Uterus (tissue), 2 donors: ENCODE results near the gene ZNF600.
"Not testable (repeated sequence)": the region's sequence is repeated elsewhere in the genome, so short reads cannot be mapped to it uniquely, and the experiment has no call there.

ENCODE experiments used
- POLR2A ChIP-seq, 2 donors: fragments of 450-650 bp; IDR thresholded peaks; one replicate each; pipeline ENCODE4 v1.6.1; 2016; ENCODE audit warnings: antibody characterized with exemption in 2 of 2, mild to moderate bottlenecking in 1 of 2, moderate library complexity in 1 of 2
- TF ChIP-seq, protein P1 (sequence below), 4 experiments: fragments of 200-600 bp in 2 of 4; fragments of 450-650 bp in 2 of 4; sonication (generic) in 2 of 4; IDR thresholded peaks; one replicate each; pipeline ENCODE4 v1.5.1; 2016 to 2019; ENCODE audit warnings: antibody characterized with exemption in 4 of 4, mild to moderate bottlenecking in 2 of 4, moderate library complexity in 1 of 4

DNA sequence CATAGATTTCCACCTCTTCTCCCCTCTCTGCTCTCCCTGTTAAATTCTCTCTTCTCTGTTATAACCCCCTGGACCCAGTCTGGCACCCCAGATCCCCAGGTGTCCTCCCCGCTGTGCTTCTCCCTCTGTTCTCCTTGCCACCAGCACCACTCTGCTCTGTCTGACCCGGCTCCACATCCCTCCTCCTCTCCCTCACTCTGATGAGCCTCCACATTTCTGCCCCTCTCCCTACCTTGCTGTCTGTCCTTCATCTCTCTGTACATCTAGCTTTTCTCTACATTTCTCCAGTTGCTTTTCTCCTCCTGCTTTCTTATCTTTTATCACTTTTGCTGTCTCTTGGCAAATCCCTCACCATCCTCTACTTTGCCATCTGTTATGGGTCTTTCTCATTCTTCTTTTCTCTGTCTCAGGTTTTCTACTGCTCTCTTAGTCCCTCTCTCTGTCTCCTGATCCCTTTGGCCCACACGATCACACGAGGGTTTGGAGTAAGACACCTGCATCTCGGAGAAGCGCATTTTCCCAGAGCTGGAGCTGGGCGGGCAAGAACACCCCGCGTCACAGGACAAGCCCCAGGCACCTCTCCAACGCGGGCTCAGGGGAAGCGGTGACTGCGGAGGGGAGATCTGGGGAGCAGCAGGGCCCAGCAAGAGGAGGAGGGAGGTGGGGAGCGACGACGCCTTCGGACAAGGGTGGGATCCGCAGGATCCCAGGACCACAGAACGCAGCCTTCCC, 34.0 kb upstream of the ZNF600 start:
- TF ChIP-seq POLR2A (IDR thresholded peaks at IDR 0.05) = not testable (repeated sequence)
- TF ChIP-seq, protein P1, sequence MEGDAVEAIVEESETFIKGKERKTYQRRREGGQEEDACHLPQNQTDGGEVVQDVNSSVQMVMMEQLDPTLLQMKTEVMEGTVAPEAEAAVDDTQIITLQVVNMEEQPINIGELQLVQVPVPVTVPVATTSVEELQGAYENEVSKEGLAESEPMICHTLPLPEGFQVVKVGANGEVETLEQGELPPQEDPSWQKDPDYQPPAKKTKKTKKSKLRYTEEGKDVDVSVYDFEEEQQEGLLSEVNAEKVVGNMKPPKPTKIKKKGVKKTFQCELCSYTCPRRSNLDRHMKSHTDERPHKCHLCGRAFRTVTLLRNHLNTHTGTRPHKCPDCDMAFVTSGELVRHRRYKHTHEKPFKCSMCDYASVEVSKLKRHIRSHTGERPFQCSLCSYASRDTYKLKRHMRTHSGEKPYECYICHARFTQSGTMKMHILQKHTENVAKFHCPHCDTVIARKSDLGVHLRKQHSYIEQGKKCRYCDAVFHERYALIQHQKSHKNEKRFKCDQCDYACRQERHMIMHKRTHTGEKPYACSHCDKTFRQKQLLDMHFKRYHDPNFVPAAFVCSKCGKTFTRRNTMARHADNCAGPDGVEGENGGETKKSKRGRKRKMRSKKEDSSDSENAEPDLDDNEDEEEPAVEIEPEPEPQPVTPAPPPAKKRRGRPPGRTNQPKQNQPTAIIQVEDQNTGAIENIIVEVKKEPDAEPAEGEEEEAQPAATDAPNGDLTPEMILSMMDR (IDR thresholded peaks at IDR 0.05) = not testable (repeated sequence)
